Measurements from ENCODE around the gene PTPRO. TPM values are rescaled to one million over a fixed set of nuclear protein-coding genes. Genes with fewer than 3 reads are reported as not detected.

PTPRO gene
- total RNA-seq, 4 donors from 2014 or later = 0.52 to 5.0 (median 1.0) TPM

- Histone ChIP-seq H3K27ac (replicated peaks in 1 of 4) (no peak overlapping the region), H3K36me3 (no peaks in the 10 kb centered on the region), H3K4me1 (no peaks in the 10 kb centered on the region), H3K27me3 (peaks cover 0 to 4% (median 0%) of the 10 kb centered on the region in 4 donors), H3K9me3 (peaks cover 0 to 10% (median 8%) of the 10 kb centered on the region in 4 donors), H3K4me3 (no peak overlapping the region)
- WGBS = 66% methylated on average over 8 of the region's 8 CpGs
- intact Hi-C loops (cut with DNase I) = no loop called here
- no peak for DNase-seq (ENCODE audit: extremely low spot score)
- no peak for TF ChIP-seq POLR2AphosphoS5 (IDR thresholded peaks at IDR 0.05)
- TF ChIP-seq CTCF (IDR thresholded peaks at IDR 0.05) = no peak
- no peak for TF ChIP-seq POLR2A (IDR thresholded peaks at IDR 0.05; ENCODE audit: low read depth)
- no peak for TF ChIP-seq EP300 (IDR thresholded peaks at IDR 0.05)
Measured at GRCh38 chr12:15527201-15528080, 205.1 kb downstream of the PTPRO start.

- TF ChIP-seq POLR2AphosphoS5 (IDR thresholded peaks at IDR 0.05) (no peak), POLR2A (IDR thresholded peaks at IDR 0.05; ENCODE audit: low read depth) (no peak), CTCF (IDR thresholded peaks at IDR 0.05) (no peak), EP300 (IDR thresholded peaks at IDR 0.05) (no peak)
- intact Hi-C loops (cut with DNase I) = no loop called here
- no peaks in the 10 kb centered on the region for H3K36me3 ChIP-seq
- DNase-seq (ENCODE audit: extremely low spot score) = no peak
- peaks cover 0 to 10% (median 8%) of the 10 kb centered on the region in 4 donors for H3K9me3 ChIP-seq
- H3K4me1 ChIP-seq = no peaks in the 10 kb centered on the region
- no peak overlapping the region for H3K4me3 ChIP-seq
- peaks cover 0 to 4% (median 0%) of the 10 kb centered on the region in 4 donors for H3K27me3 ChIP-seq
- WGBS = 96% methylated on average over 2 of the region's 2 CpGs
- H3K27ac ChIP-seq (replicated peaks in 1 of 4) = no peak overlapping the region
Measured at GRCh38 chr12:15528666-15529065, 206.4 kb downstream of the PTPRO start.

- Histone ChIP-seq H3K27me3 (no peaks in the 10 kb centered on the region), H3K4me1 (no peaks in the 10 kb centered on the region), H3K27ac (replicated peaks in 1 of 4) (no peak overlapping the region), H3K9me3 (peaks cover 0 to 10% (median 8%) of the 10 kb centered on the region in 4 donors), H3K36me3 (no peaks in the 10 kb centered on the region), H3K4me3 (no peak overlapping the region)
- intact Hi-C loops (cut with DNase I) = no loop called here
- no peak for DNase-seq (ENCODE audit: extremely low spot score)
- no peak for TF ChIP-seq POLR2A (IDR thresholded peaks at IDR 0.05; ENCODE audit: low read depth)
- no peak for TF ChIP-seq POLR2AphosphoS5 (IDR thresholded peaks at IDR 0.05)
- no peak for TF ChIP-seq CTCF (IDR thresholded peaks at IDR 0.05)
- TF ChIP-seq EP300 (IDR thresholded peaks at IDR 0.05) = no peak
- WGBS = 96% methylated on average over 1 of the region's 1 CpG
Measured at GRCh38 chr12:15530361-15530760, 208.1 kb downstream of the PTPRO start.

- intact Hi-C loops (cut with DNase I) = no loop called here
- DNase-seq (ENCODE audit: extremely low spot score) = no peak
- TF ChIP-seq EP300 (IDR thresholded peaks at IDR 0.05) = no peak
- peak; percentile 14 to 26 (median 15) for TF ChIP-seq CTCF (IDR thresholded peaks at IDR 0.05)
- Histone ChIP-seq H3K9me3 (peaks cover 0 to 10% (median 8%) of the 10 kb centered on the region in 4 donors), H3K27ac (replicated peaks in 1 of 4) (no peak overlapping the region), H3K4me1 (no peaks in the 10 kb centered on the region), H3K36me3 (no peaks in the 10 kb centered on the region), H3K27me3 (no peaks in the 10 kb centered on the region), H3K4me3 (no peak overlapping the region)
- 50% methylated on average over 3 of the region's 3 CpGs for WGBS
Measured at GRCh38 chr12:15532364-15532977, 210.2 kb downstream of the PTPRO start.

Measured in esophagus muscularis mucosa (tissue), 4 donors.